Activated T-helper 17 cell treated with anti-CD3 and anti-CD28 coated beads, Interleukin-2, amount 50 U/mL, for 72 hours (primary cell): Measurements from ENCODE around the gene CD151. TPM values are rescaled to one million over a fixed set of nuclear protein-coding genes. Genes with fewer than 3 reads are reported as not detected.

ENCODE experiments used
- ATAC-seq: fragments of 150-1000 bp; cut with Tn5 transposase; replicated peaks from 2 replicates; pipeline ENCODE4 v1.10.0; 2021; ENCODE audit warnings: mild to moderate bottlenecking, moderate library complexity
- H3K27ac Mint-ChIP-seq: one replicate; pipeline ENCODE4 v1.8.0; 2022; ENCODE audit warnings: mixed read lengths
- H3K27me3 Mint-ChIP-seq: one replicate; pipeline ENCODE4 v1.8.0; 2022; ENCODE audit warnings: mixed read lengths
- H3K36me3 Mint-ChIP-seq: one replicate; pipeline ENCODE4 v1.8.0; 2022; ENCODE audit warnings: low read depth, mild to moderate bottlenecking, mixed read lengths
- H3K4me1 Mint-ChIP-seq: one replicate; pipeline ENCODE4 v1.8.0; 2022; ENCODE audit warnings: mixed read lengths
- H3K4me3 Mint-ChIP-seq: one replicate; pipeline ENCODE4 v1.8.0; 2022; ENCODE audit warnings: mild to moderate bottlenecking, mixed read lengths
- H3K9me3 Mint-ChIP-seq: one replicate; pipeline ENCODE4 v1.8.0; 2022; ENCODE audit warnings: mixed read lengths
- total RNA-seq, 2 donors: library from RNA; stranded (reverse); gene quantifications; one replicate each; pipeline ENCODE4 v1.2.3, GENCODE V29; 2022

The CD151 gene
- total RNA-seq, 2 donors from 2014 or later, result 61.5 to 74.6 TPM

- ATAC-seq, result no peak
- Mint-ChIP-seq H3K36me3 (peaks cover 25% of the 10 kb centered on the region), H3K4me3 (peak overlapping the region; percentile 85), H3K4me1 (peaks cover 4% of the 10 kb centered on the region), H3K27me3 (no peaks in the 10 kb centered on the region), H3K9me3 (no peaks in the 10 kb centered on the region), H3K27ac (no peak overlapping the region)
Observed at GRCh38 chr11:794013-794765, 38.6 kb upstream of the CD151 start.

DNA sequence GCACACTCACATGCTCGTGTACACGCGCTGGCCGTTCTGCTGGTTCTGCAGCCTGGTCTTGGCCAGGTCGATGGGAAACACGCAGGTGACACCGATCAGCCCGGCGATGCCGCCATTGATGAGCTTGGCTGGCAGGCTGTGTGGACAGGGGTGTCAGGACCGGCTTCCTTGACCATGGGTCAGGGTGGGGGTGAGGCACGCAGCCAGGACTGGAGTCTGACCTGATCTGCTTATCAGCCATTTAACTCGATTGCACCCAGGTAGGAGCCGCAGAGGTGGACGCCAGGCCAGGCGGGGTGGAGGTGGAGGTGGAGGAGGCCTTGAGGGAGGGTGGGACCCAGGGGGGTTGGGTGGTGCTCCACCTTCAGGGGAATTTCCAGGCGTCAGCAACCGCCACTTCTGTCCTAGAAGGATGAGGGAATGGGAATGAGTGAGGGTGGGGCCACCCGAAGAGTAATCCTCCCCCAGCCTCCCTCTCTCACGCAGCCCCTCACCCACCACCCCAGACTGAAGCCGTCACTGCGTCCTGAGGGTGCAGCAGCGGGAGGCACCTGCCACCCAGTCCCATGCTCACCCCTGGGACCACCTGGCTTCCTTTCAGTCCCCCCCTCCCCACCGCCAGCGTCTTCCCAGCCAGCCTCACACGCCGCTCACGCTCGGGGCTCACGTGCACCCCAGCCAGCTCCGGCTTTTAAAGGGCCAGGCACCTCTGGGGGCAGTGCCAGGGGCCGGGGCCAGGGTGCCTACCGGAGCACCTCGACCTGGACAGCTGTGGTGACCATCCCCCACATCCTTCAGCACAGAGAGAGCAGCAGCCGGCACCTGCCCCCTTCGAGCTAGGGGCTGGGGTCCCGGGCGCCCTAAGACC lies 37.8 kb upstream of the CD151 start:
- Mint-ChIP-seq H3K36me3 (peaks cover 25% of the 10 kb centered on the region), H3K27ac (no peak overlapping the region), H3K4me3 (peak overlapping the region; percentile 85)

DNA sequence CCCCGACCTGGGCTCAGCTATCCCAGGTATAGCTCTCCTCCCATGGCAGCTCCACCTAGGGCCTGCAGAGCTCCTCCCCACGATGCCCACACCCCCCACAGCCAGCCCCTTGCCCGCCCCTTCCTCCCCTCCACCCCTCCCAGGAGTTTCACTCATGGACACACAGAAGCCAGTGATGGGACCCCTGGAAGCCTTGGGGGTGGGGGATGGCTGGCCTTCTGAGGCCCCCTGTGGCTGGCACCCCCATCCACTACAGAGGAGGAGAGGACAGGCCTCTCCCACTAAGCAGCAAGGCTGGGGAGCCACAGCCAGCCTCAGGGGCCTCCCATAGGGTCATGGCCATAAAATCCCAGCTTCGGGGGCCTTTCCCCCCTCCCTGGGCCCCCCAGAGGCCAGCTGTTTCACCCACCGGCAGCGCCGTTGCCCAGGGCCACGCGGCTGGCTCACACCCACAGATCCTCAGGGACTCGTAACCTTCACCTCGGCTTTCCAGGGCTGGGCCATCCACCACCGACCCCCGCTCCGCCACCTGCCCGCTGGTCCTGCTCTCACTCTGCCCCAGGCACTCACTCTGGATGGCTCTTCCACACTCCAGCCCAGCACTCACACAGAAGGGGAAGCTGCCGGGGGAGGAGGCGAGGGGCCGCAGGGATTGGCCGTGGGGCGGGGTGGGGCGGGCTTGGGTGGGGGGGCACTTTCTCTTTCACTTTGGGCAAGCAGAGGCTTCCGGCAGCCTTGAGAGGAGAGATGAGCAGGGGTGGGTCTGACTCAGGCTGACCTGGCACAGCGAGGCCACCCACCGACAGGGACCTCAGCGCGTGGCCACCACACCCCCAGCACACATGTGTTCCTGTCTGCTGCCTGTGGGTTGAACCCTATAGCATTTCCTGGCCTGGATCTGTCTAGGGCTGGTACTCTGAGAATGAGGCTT lies 36.9 kb upstream of the CD151 start:
- peaks cover 4% of the 10 kb centered on the region for H3K4me1 Mint-ChIP-seq
- peak; percentile 82 for ATAC-seq
- peak overlapping the region; percentile 85 for H3K4me3 Mint-ChIP-seq
- H3K27ac Mint-ChIP-seq, result peak overlapping the region; percentile 87
- H3K27me3 Mint-ChIP-seq, result no peaks in the 10 kb centered on the region
- no peaks in the 10 kb centered on the region for H3K9me3 Mint-ChIP-seq
- H3K36me3 Mint-ChIP-seq, result peaks cover 19% of the 10 kb centered on the region

More for the DNA sequence above, 37.8 kb upstream of the CD151 start:
- Mint-ChIP-seq H3K9me3 (no peaks in the 10 kb centered on the region), H3K4me1 (peaks cover 4% of the 10 kb centered on the region), H3K27me3 (no peaks in the 10 kb centered on the region)
- no peak for ATAC-seq

DNA sequence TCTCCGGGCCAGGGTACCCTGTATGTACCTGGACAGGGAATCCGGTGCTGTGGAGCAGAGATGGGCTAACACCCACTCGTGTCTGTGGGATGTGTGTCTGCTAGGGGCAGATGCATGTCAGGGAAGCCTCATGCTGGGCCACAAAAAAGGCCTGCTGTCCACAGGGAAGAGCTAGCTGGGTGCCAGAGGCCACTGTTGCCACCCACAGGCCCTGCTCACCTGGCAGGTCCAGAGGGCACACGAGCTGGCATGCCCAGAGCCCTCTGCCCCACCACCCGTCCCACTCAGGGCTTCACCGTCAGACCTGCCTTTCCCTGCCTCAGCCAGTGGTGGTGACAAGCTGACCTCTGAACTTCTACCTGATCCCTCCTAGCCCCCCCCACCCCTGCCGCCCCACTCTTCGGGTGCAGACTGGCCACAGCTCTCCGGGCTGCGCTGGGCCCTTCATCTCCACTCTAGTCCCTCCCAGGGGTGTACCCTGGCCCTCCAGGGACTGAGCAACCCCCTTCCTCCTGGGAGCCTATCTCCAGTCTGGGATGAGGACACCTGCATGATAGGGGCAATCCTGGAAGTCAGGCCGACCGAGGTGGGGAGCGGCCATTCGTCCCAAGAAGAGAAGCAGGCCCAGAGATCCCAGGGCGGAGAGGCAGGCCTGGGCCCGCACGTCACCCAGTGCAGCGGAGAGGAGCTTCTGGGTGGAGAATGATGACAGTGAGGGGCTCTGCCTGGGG lies 36.0 kb upstream of the CD151 start:
- Mint-ChIP-seq H3K27ac (peak overlapping the region; percentile 87), H3K9me3 (no peaks in the 10 kb centered on the region), H3K36me3 (peaks cover 13% of the 10 kb centered on the region), H3K4me1 (peaks cover 4% of the 10 kb centered on the region), H3K4me3 (peak overlapping the region; percentile 85), H3K27me3 (no peaks in the 10 kb centered on the region)
- ATAC-seq, result no peak

- Mint-ChIP-seq H3K4me3 (peak overlapping the region; percentile 85), H3K36me3 (peaks cover 13% of the 10 kb centered on the region), H3K27me3 (no peaks in the 10 kb centered on the region), H3K27ac (peak overlapping the region; percentile 75), H3K4me1 (peaks cover 4% of the 10 kb centered on the region), H3K9me3 (no peaks in the 10 kb centered on the region)
- peak; percentile 54 for ATAC-seq
Observed at GRCh38 chr11:797296-798092, 35.3 kb upstream of the CD151 start.

- Mint-ChIP-seq H3K4me3 (peak within 1 kb of the TSS; percentile 85), H3K36me3 (peaks cover 13% of the 10 kb centered on the region), H3K27ac (peak within 1 kb of the TSS; percentile 75), H3K9me3 (no peaks in the 10 kb centered on the region), H3K27me3 (no peaks in the 10 kb centered on the region), H3K4me1 (peaks cover 4% of the 10 kb centered on the region)
- peak; percentile 68 for ATAC-seq
Observed at GRCh38 chr11:798093-798713, 34.5 kb upstream of the CD151 start, which contains the start of gene SLC25A22. Gene SLC25A22 (minus strand): TSS chr11:798281. CDS start chr11:795006, 3,275 bp downstream.

DNA sequence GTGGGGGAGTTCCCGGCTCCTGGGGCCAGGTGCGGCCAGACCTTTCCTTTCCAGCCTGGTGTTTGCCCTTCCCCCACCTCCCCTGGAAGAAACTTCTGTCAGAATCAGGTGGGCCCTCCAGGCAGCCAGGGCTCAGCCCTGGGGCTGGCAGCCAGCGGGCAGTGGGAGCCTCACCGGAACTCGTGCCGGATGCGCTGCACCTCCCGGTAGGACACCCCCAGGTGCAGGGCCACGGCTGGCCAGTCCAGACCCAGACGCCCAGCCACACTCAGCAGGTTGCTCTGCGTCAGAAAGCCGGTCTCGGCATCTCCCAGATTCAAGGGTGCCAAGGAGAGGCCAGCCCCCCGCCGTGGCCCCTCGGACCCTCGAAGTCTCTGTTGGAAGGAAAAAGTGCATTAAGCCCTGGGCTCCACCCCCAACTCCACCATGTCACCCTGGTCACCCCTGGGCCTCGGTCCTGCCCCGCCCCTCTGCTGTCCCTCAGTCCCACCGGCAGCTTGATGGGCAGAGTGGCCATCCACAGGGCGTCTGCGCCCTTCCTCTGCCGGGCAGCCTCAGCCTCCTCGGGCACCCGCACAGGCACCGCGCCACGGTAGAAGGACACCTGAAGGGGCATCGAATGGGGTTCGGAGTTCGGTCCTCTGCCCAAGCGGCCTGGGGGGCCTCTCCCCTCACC lies 33.0 kb upstream of the CD151 start:
- no peaks in the 10 kb centered on the region for H3K9me3 Mint-ChIP-seq
- H3K27me3 Mint-ChIP-seq, result no peaks in the 10 kb centered on the region
- ATAC-seq, result no peak
- H3K4me3 Mint-ChIP-seq, result no peak overlapping the region
- no peak overlapping the region for H3K27ac Mint-ChIP-seq
- peaks cover 4% of the 10 kb centered on the region for H3K4me1 Mint-ChIP-seq
- H3K36me3 Mint-ChIP-seq, result peaks cover 7% of the 10 kb centered on the region

DNA sequence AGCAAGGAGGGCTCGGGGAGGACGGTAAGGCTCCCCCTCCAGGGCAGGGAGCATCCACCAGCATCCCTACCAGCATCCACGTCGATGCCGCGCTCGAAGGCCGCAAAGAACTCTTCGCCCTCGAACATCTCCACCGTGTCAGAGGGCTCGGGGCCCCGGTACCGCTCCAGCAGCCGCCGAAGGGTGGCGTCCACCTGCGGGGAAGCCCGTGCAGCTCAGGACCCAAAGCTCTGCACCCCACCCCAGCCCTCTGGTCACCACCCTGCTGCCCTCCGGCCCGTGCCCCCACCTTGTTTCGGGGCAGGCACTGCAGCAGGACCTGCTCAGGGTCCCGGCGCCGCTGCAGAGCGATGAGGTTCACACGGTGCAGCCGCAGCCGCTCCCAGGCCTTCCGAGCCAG lies 32.3 kb upstream of the CD151 start:
- Mint-ChIP-seq H3K36me3 (peaks cover 7% of the 10 kb centered on the region), H3K27me3 (no peaks in the 10 kb centered on the region), H3K9me3 (no peaks in the 10 kb centered on the region), H3K4me1 (peaks cover 4% of the 10 kb centered on the region), H3K27ac (no peak overlapping the region), H3K4me3 (no peak overlapping the region)
- no peak for ATAC-seq

- no peak for ATAC-seq
- Mint-ChIP-seq H3K36me3 (peaks cover 1% of the 10 kb centered on the region), H3K27ac (no peak overlapping the region), H3K4me1 (peaks cover 3% of the 10 kb centered on the region), H3K9me3 (no peaks in the 10 kb centered on the region), H3K4me3 (no peak overlapping the region), H3K27me3 (no peaks in the 10 kb centered on the region)
Observed at GRCh38 chr11:801097-801780, 31.5 kb upstream of the CD151 start.

DNA sequence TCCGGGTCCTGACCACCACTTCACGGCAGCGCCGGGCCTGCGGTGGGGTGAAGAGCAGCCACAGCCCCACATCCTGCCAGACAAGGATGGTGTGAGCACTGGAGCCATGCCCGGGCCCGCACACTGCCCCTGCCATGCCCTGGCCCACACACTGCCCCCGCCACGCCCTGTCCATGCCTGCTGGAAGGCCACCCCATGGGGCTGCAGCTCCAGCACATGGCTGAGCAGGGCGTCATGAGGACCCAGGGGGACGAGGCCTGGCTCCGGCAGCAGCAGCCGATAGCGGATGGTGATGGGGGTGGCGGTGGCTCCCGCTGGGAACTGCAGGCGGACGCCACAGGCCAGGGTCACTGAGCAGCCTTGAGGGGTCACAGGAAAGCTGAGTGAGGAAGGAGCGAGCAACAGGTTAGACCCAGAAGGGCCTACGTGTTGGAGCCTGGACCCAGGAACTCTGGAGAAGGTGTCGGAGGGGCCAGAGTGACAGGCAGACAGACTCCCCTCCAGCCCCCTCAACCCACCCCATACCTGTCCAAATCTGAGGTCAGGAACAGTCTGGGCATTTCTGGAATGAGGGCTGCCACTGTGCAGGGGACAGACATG lies 30.6 kb upstream of the CD151 start:
- H3K4me3 Mint-ChIP-seq, result no peak overlapping the region

DNA sequence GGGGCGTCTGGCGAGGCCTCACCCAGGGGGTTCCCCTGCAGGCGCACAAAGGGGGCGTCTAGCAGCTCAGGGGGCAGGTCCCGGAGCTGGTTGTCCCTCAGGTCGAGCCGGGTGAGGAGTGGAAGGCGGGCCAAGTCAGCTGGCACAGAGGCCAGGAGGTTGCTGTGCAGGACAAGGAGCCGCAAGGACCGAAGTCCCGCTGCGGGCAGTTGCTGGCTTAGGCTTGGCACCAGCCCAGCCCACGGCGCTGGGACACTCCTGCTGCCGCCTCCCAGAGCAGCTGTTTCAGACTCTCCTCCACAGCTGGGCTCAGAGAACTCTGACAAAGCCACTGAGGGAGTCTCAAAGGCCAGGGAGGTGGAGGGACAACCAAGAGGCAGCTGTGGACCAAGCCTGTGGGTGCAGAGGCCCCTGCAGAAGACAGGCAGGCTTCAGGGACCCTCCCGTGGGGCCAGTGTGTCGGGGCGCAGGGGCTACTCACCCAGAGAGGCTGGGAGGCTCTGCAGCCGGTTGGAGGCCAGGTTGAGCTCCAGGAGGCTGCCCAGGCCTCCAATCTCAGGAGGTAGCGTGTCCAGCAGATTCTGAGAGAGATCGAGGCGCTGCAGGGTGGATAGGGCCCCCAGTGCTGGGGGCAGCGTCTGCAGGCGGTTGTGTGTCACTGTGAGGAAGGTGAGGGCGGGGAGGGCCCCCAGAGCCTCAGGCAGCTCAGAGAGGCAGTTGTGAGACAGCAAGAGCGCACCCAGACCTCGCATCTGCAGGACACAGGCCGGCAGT lies 29.9 kb upstream of the CD151 start:
- ATAC-seq, result no peak
- Mint-ChIP-seq H3K36me3 (no peaks in the 10 kb centered on the region), H3K4me1 (no peaks in the 10 kb centered on the region), H3K4me3 (no peak overlapping the region), H3K27ac (no peak overlapping the region), H3K27me3 (no peaks in the 10 kb centered on the region), H3K9me3 (no peaks in the 10 kb centered on the region)

More for the DNA sequence above, 30.6 kb upstream of the CD151 start:
- no peak for ATAC-seq
- Mint-ChIP-seq H3K9me3 (no peaks in the 10 kb centered on the region), H3K27ac (no peak overlapping the region), H3K36me3 (no peaks in the 10 kb centered on the region), H3K27me3 (no peaks in the 10 kb centered on the region), H3K4me1 (no peaks in the 10 kb centered on the region)
